Measurements from ENCODE around the gene CALN1.

GRCh38 chr7:72127136-72127535 lies 285.0 kb downstream of the CALN1 start:
- TF ChIP-seq POLR2A (IDR thresholded peaks at IDR 0.05) = no peak
- TF ChIP-seq, protein P1, sequence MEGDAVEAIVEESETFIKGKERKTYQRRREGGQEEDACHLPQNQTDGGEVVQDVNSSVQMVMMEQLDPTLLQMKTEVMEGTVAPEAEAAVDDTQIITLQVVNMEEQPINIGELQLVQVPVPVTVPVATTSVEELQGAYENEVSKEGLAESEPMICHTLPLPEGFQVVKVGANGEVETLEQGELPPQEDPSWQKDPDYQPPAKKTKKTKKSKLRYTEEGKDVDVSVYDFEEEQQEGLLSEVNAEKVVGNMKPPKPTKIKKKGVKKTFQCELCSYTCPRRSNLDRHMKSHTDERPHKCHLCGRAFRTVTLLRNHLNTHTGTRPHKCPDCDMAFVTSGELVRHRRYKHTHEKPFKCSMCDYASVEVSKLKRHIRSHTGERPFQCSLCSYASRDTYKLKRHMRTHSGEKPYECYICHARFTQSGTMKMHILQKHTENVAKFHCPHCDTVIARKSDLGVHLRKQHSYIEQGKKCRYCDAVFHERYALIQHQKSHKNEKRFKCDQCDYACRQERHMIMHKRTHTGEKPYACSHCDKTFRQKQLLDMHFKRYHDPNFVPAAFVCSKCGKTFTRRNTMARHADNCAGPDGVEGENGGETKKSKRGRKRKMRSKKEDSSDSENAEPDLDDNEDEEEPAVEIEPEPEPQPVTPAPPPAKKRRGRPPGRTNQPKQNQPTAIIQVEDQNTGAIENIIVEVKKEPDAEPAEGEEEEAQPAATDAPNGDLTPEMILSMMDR (IDR thresholded peaks at IDR 0.05) = no peak
